Suprapubic skin (tissue), 4 donors: ENCODE results near the gene CPEB3. TPM values are rescaled to one million over a fixed set of nuclear protein-coding genes. Genes with fewer than 3 reads are reported as not detected.

ENCODE experiments used
- DNase-seq, 2 donors: peaks; one replicate each; pipeline ENCODE4 v3.0.0-alpha.2; 2019; ENCODE audit warnings: low spot score in 2 of 2
- H3K27ac ChIP-seq: fragments of 200-600 bp; sonication (generic); one replicate; pipeline ENCODE4 v1.5.1; 2019
- H3K27me3 ChIP-seq: fragments of 200-600 bp; sonication (generic); one replicate; pipeline ENCODE4 v1.5.1; 2019
- H3K36me3 ChIP-seq: fragments of 200-600 bp; sonication (generic); one replicate; pipeline ENCODE4 v1.5.1; 2019
- H3K4me1 ChIP-seq: fragments of 200-600 bp; sonication (generic); one replicate; pipeline ENCODE4 v1.5.1; 2019
- H3K4me3 ChIP-seq: fragments of 200-600 bp; sonication (generic); one replicate; pipeline ENCODE4 v1.5.1; 2019; ENCODE audit warnings: mild to moderate bottlenecking
- H3K9me3 ChIP-seq: fragments of 200-600 bp; sonication (generic); one replicate; pipeline ENCODE4 v1.5.1; 2019
- EP300 ChIP-seq: sonication (generic); formaldehyde crosslinking; IDR thresholded peaks from one replicate; pipeline ENCODE4 v1.6.1; 2017; ENCODE audit warnings: antibody characterized with exemption
- POLR2A ChIP-seq, 2 donors: fragments of 450-650 bp; IDR thresholded peaks; one replicate each; pipeline ENCODE4 v1.6.1; 2017; ENCODE audit warnings: antibody characterized with exemption in 2 of 2, mild to moderate bottlenecking in 2 of 2, moderate library complexity in 2 of 2
- POLR2AphosphoS5 ChIP-seq, 3 donors: sonication (generic); formaldehyde crosslinking; IDR thresholded peaks; one replicate each; pipeline ENCODE4 v1.6.1; 2017; ENCODE audit warnings: antibody characterized with exemption in 3 of 3
- WGBS: methylation state at CpG from one replicate; pipeline ENCODE4 v1.1.5; 2018; 5-methylcytosine and 5-hydroxymethylcytosine counted together
- total RNA-seq, 4 donors: library from RNA; depleted of rRNA; stranded (reverse); fragments of >200 nt; gene quantifications; one replicate each; pipeline ENCODE4 v1.1.0, GENCODE V29; 2016
- TF ChIP-seq, protein P1 (sequence below), 2 donors: fragments of 200-600 bp in 1 of 2; fragments of 450-650 bp in 1 of 2; sonication (generic) in 1 of 2; IDR thresholded peaks; one replicate each; pipeline ENCODE4 v1.5.1; 2016 to 2019; ENCODE audit warnings: antibody characterized with exemption in 2 of 2, mild to moderate bottlenecking in 1 of 2, moderate library complexity in 1 of 2

The CPEB3 gene
- total RNA-seq, 4 donors from 2014 or later, result 7.8 to 19.2 (median 10.4) TPM

DNA sequence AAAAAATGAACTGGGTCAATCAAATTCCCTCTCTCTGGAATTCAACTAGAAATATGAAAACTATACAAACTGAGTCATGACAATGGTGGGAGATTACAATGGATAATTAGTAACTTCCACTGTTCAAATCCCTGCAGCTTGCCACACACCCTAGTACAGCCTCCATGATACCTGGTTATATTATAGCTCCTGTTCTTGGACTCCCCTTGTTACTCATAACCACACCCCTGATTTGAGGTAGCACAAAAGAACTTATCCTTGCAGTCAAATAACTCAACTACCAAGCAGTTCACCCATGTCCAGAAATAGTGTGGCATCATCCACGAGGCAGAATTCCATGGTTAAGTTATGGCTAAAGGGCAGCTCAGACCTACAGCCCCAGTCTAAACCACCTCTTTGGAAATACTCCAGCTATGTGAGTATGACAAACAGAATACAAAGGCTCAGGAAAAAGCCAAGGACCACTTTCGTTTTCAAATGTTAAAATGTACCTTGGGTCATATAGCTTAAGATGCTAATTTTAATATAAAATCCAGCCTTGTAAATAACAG, 164.7 kb downstream of the CPEB3 start:
- WGBS, result 70% methylated on average over 2 of the region's 2 CpGs
- no peak for TF ChIP-seq POLR2AphosphoS5 (IDR thresholded peaks at IDR 0.05)
- TF ChIP-seq EP300, result no peak
- TF ChIP-seq POLR2A (IDR thresholded peaks at IDR 0.05), result no peak
- TF ChIP-seq, protein P1, sequence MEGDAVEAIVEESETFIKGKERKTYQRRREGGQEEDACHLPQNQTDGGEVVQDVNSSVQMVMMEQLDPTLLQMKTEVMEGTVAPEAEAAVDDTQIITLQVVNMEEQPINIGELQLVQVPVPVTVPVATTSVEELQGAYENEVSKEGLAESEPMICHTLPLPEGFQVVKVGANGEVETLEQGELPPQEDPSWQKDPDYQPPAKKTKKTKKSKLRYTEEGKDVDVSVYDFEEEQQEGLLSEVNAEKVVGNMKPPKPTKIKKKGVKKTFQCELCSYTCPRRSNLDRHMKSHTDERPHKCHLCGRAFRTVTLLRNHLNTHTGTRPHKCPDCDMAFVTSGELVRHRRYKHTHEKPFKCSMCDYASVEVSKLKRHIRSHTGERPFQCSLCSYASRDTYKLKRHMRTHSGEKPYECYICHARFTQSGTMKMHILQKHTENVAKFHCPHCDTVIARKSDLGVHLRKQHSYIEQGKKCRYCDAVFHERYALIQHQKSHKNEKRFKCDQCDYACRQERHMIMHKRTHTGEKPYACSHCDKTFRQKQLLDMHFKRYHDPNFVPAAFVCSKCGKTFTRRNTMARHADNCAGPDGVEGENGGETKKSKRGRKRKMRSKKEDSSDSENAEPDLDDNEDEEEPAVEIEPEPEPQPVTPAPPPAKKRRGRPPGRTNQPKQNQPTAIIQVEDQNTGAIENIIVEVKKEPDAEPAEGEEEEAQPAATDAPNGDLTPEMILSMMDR (IDR thresholded peaks at IDR 0.05), result no peak
- H3K4me1 ChIP-seq, result peaks cover 44% of the 10 kb centered on the region
- no peaks in the 10 kb centered on the region for H3K36me3 ChIP-seq
- no peak overlapping the region for H3K27ac ChIP-seq
- H3K27me3 ChIP-seq, result no peaks in the 10 kb centered on the region
- no peaks in the 10 kb centered on the region for H3K9me3 ChIP-seq
- no peak overlapping the region for H3K4me3 ChIP-seq
- DNase-seq, result no peak

DNA sequence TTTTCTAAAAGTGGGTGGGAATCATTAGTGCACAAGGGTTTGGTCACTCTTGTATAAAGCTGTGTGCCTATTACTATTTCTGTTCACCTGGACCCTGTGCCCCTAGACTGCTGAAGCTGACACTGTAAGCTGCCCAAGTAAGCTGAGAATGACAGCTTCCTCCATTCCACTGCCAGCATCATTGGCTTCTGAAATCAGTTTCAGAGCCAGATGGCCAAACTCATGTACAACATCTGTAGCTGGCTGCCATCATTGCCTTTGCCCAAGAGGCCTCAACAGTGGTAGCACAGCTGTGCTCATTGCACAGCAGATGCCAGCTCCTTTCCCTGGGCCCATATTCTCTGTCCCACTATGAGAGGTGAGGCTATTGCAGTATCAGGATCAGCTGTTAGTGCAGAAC, 165.7 kb downstream of the CPEB3 start:
- Histone ChIP-seq H3K4me1 (peaks cover 44% of the 10 kb centered on the region), H3K4me3 (no peak overlapping the region), H3K27me3 (no peaks in the 10 kb centered on the region), H3K36me3 (no peaks in the 10 kb centered on the region), H3K9me3 (no peaks in the 10 kb centered on the region), H3K27ac (peak overlapping the region; percentile 58)
- TF ChIP-seq POLR2A (IDR thresholded peaks at IDR 0.05) (no peak), POLR2AphosphoS5 (IDR thresholded peaks at IDR 0.05) (no peak), EP300 (no peak)
- TF ChIP-seq, protein P1 (IDR thresholded peaks at IDR 0.05), result no peak
- no peak for DNase-seq

DNA sequence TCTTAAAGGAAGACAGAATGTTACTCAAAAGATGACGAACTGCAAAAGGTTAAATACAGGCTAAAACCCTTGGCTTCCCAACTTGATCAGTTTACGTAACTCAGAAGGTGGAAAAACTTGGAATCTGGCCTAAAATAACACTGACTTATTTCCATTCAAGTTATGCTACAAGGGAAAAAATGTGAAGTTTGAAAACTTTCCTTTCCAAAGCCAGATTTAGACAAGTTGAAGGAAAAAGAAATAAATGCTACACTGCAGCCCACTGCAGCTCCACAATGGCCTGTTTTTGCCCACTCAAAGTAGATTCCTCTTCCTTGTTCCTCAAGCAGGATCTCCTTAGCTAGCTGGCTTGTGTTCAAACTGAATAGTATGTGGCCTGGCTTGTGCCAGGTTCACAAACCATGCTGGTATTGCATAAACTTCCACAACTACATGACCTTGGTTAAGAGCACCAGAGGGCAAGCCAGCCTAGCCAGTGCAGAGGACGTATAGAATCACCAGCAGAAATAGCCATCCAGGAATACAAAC, 166.2 kb downstream of the CPEB3 start:
- no peaks in the 10 kb centered on the region for H3K9me3 ChIP-seq
- no peaks in the 10 kb centered on the region for H3K36me3 ChIP-seq
- H3K27ac ChIP-seq, result peak overlapping the region; percentile 58
- peaks cover 44% of the 10 kb centered on the region for H3K4me1 ChIP-seq
- no peaks in the 10 kb centered on the region for H3K27me3 ChIP-seq
- WGBS, result 24% methylated on average over 3 of the region's 3 CpGs
- no peak overlapping the region for H3K4me3 ChIP-seq
- no peak for DNase-seq
- TF ChIP-seq POLR2AphosphoS5 (IDR thresholded peaks at IDR 0.05) (peak in 1 of 3 donors; percentile 48), POLR2A (IDR thresholded peaks at IDR 0.05) (no peak)

DNA sequence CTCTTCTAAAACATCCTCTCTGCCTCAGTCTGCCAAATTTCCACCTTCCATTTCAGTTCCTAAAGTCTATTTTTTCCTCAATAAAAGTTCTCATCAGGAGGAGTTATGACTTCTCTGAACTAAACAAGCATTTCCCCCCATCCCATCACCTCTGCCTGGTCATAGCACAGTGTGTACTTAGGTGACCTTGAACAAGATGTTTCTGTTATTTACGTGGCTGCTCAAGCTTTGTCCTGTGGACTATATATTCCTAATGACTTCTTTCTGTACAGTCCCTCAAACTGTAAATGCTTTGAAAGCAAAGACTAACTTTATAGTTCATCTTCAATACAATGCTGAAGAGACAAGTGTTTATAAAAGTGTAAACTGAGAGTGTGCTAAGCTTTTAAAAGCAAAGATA, 166.9 kb downstream of the CPEB3 start:
- no peak overlapping the region for H3K4me3 ChIP-seq
- WGBS, result 70% methylated on average over 1 of the region's 1 CpG
- H3K36me3 ChIP-seq, result no peaks in the 10 kb centered on the region
- no peaks in the 10 kb centered on the region for H3K27me3 ChIP-seq
- H3K4me1 ChIP-seq, result peaks cover 44% of the 10 kb centered on the region
- H3K27ac ChIP-seq, result peak overlapping the region; percentile 58
- no peaks in the 10 kb centered on the region for H3K9me3 ChIP-seq
- TF ChIP-seq, protein P1 (IDR thresholded peaks at IDR 0.05), result no peak
- TF ChIP-seq POLR2A (IDR thresholded peaks at IDR 0.05) (no peak), POLR2AphosphoS5 (IDR thresholded peaks at IDR 0.05) (no peak), EP300 (no peak)
- DNase-seq, result no peak

DNA sequence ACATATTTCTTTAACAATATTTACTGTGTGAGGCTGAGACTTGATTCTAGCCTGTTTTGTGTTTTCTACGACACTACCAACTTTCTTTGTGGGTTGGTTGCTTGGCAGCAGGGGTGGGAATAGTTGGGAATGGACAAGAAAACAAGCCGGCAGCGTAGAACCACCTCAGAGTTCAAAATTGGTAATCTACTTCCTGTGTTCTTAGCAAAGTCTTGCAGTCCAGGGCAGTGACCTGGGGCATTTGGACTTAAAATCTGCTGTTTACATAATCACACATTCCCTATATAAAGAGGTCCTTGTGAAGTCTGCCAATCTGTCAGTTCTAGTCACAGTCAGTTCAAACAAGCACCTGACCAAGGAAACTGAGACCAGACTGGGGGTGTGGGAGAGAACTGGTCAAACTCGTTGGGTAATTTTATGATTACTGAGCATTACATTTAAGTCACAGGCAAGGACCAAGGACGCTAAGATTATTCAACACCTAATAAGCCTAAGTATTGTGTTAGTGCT, 167.9 kb downstream of the CPEB3 start:
- 52% methylated on average over 5 of the region's 5 CpGs for WGBS
- no peak for DNase-seq
- Histone ChIP-seq H3K4me1 (peaks cover 44% of the 10 kb centered on the region), H3K36me3 (no peaks in the 10 kb centered on the region), H3K4me3 (no peak overlapping the region), H3K27me3 (no peaks in the 10 kb centered on the region), H3K27ac (peak overlapping the region; percentile 35), H3K9me3 (no peaks in the 10 kb centered on the region)
- TF ChIP-seq, protein P1 (IDR thresholded peaks at IDR 0.05), result no peak
- no peak for TF ChIP-seq EP300
- no peak for TF ChIP-seq POLR2A (IDR thresholded peaks at IDR 0.05)
- no peak for TF ChIP-seq POLR2AphosphoS5 (IDR thresholded peaks at IDR 0.05)
